Measurements from ENCODE around the gene TSC22D3.
"Not testable (repeated sequence)": the region's sequence is repeated elsewhere in the genome, so short reads cannot be mapped to it uniquely, and the experiment has no call there.

- TF ChIP-seq CTCF (IDR thresholded peaks at IDR 0.05; ENCODE audit: low read length); EZH2 (IDR thresholded peaks at IDR 0.05; ENCODE audit: borderline replicate concordance, low read length): not testable (repeated sequence)
These were observed 106.9 kb downstream of the TSC22D3 start for GRCh38 chrX:107668710-107669109.

Measured in OCI-LY1 (cell line).